ENCODE results near the gene ADGRV1.

ADGRV1 gene

GRCh38 chr5:90852531-90852930 is 293.9 kb downstream of the ADGRV1 start:
- Histone ChIP-seq H3K9me3 (ENCODE audit: control insufficient read depth in 2 of 2, low read length in 2 of 2) (no peaks in the 10 kb centered on the region), H3K4me1 (ENCODE audit: control insufficient read depth in 2 of 2, insufficient read depth in 2 of 2, low read length in 2 of 2) (no peaks in the 10 kb centered on the region), H3K36me3 (ENCODE audit: control insufficient read depth in 2 of 2, insufficient read depth in 2 of 2, low read length in 2 of 2) (no peaks in the 10 kb centered on the region)

GRCh38 chr5:90853750-90854149 is 295.2 kb downstream of the ADGRV1 start:
- H3K27me3 ChIP-seq (ENCODE audit: control insufficient read depth in 2 of 2, insufficient read depth in 2 of 2, low read length in 2 of 2) = no peaks in the 10 kb centered on the region
- no peak overlapping the region for H3K27ac ChIP-seq (ENCODE audit: low read depth in 2 of 2, low read length in 2 of 2)
- no peak overlapping the region for H3K9ac ChIP-seq (ENCODE audit: low read depth in 1 of 2, low read length in 2 of 2)
- no peak overlapping the region for H3K4me3 ChIP-seq (ENCODE audit: low read length in 2 of 2)
- H3K36me3 ChIP-seq (ENCODE audit: control insufficient read depth in 2 of 2, insufficient read depth in 2 of 2, low read length in 2 of 2) = no peaks in the 10 kb centered on the region
- H3K4me1 ChIP-seq (ENCODE audit: control insufficient read depth in 2 of 2, insufficient read depth in 2 of 2, low read length in 2 of 2) = no peaks in the 10 kb centered on the region
- no peaks in the 10 kb centered on the region for H3K9me3 ChIP-seq (ENCODE audit: control insufficient read depth in 2 of 2, low read length in 2 of 2)

More at GRCh38 chr5:90852531-90852930, 293.9 kb downstream of the ADGRV1 start:
- no peaks in the 10 kb centered on the region for H3K27me3 ChIP-seq (ENCODE audit: control insufficient read depth in 2 of 2, insufficient read depth in 2 of 2, low read length in 2 of 2)
- no peak overlapping the region for H3K9ac ChIP-seq (ENCODE audit: low read depth in 1 of 2, low read length in 2 of 2)
- H3K4me3 ChIP-seq (ENCODE audit: low read length in 2 of 2) = no peak overlapping the region
- no peak overlapping the region for H3K27ac ChIP-seq (ENCODE audit: low read depth in 2 of 2, low read length in 2 of 2)

- H3K9ac ChIP-seq (ENCODE audit: low read depth in 1 of 2, low read length in 2 of 2) = no peak overlapping the region
- H3K36me3 ChIP-seq (ENCODE audit: control insufficient read depth in 2 of 2, insufficient read depth in 2 of 2, low read length in 2 of 2) = no peaks in the 10 kb centered on the region
- no peak overlapping the region for H3K4me3 ChIP-seq (ENCODE audit: low read length in 2 of 2)
- H3K9me3 ChIP-seq (ENCODE audit: control insufficient read depth in 2 of 2, low read length in 2 of 2) = no peaks in the 10 kb centered on the region
- H3K27ac ChIP-seq (ENCODE audit: low read depth in 2 of 2, low read length in 2 of 2) = no peak overlapping the region
- no peaks in the 10 kb centered on the region for H3K27me3 ChIP-seq (ENCODE audit: control insufficient read depth in 2 of 2, insufficient read depth in 2 of 2, low read length in 2 of 2)
- no peaks in the 10 kb centered on the region for H3K4me1 ChIP-seq (ENCODE audit: control insufficient read depth in 2 of 2, insufficient read depth in 2 of 2, low read length in 2 of 2)
These were observed 295.6 kb downstream of the ADGRV1 start for GRCh38 chr5:90854169-90854568.

GRCh38 chr5:90855296-90856010 is 296.9 kb downstream of the ADGRV1 start:
- H3K4me1 ChIP-seq (ENCODE audit: control insufficient read depth in 2 of 2, insufficient read depth in 2 of 2, low read length in 2 of 2) = no peaks in the 10 kb centered on the region
- no peaks in the 10 kb centered on the region for H3K9me3 ChIP-seq (ENCODE audit: control insufficient read depth in 2 of 2, low read length in 2 of 2)
- H3K27ac ChIP-seq (ENCODE audit: low read depth in 2 of 2, low read length in 2 of 2) = no peak overlapping the region
- no peaks in the 10 kb centered on the region for H3K27me3 ChIP-seq (ENCODE audit: control insufficient read depth in 2 of 2, insufficient read depth in 2 of 2, low read length in 2 of 2)
- no peak overlapping the region for H3K9ac ChIP-seq (ENCODE audit: low read depth in 1 of 2, low read length in 2 of 2)
- no peaks in the 10 kb centered on the region for H3K36me3 ChIP-seq (ENCODE audit: control insufficient read depth in 2 of 2, insufficient read depth in 2 of 2, low read length in 2 of 2)
- no peak overlapping the region for H3K4me3 ChIP-seq (ENCODE audit: low read length in 2 of 2)

- no peaks in the 10 kb centered on the region for H3K36me3 ChIP-seq (ENCODE audit: control insufficient read depth in 2 of 2, insufficient read depth in 2 of 2, low read length in 2 of 2)
- no peaks in the 10 kb centered on the region for H3K9me3 ChIP-seq (ENCODE audit: control insufficient read depth in 2 of 2, low read length in 2 of 2)
- H3K4me3 ChIP-seq (ENCODE audit: low read length in 2 of 2) = no peak overlapping the region
- no peaks in the 10 kb centered on the region for H3K4me1 ChIP-seq (ENCODE audit: control insufficient read depth in 2 of 2, insufficient read depth in 2 of 2, low read length in 2 of 2)
- no peak overlapping the region for H3K27ac ChIP-seq (ENCODE audit: low read depth in 2 of 2, low read length in 2 of 2)
- no peak overlapping the region for H3K9ac ChIP-seq (ENCODE audit: low read depth in 1 of 2, low read length in 2 of 2)
- H3K27me3 ChIP-seq (ENCODE audit: control insufficient read depth in 2 of 2, insufficient read depth in 2 of 2, low read length in 2 of 2) = no peaks in the 10 kb centered on the region
These were observed 303.4 kb downstream of the ADGRV1 start for GRCh38 chr5:90861843-90862586.

GRCh38 chr5:90865180-90865579 is 306.6 kb downstream of the ADGRV1 start:
- H3K9ac ChIP-seq (ENCODE audit: low read depth in 1 of 2, low read length in 2 of 2) = no peak overlapping the region
- H3K4me1 ChIP-seq (ENCODE audit: control insufficient read depth in 2 of 2, insufficient read depth in 2 of 2, low read length in 2 of 2) = no peaks in the 10 kb centered on the region
- no peaks in the 10 kb centered on the region for H3K36me3 ChIP-seq (ENCODE audit: control insufficient read depth in 2 of 2, insufficient read depth in 2 of 2, low read length in 2 of 2)
- H3K9me3 ChIP-seq (ENCODE audit: control insufficient read depth in 2 of 2, low read length in 2 of 2) = no peaks in the 10 kb centered on the region
- no peaks in the 10 kb centered on the region for H3K27me3 ChIP-seq (ENCODE audit: control insufficient read depth in 2 of 2, insufficient read depth in 2 of 2, low read length in 2 of 2)
- no peak overlapping the region for H3K4me3 ChIP-seq (ENCODE audit: low read length in 2 of 2)
- H3K27ac ChIP-seq (ENCODE audit: low read depth in 2 of 2, low read length in 2 of 2) = no peak overlapping the region

- no peak overlapping the region for H3K27ac ChIP-seq (ENCODE audit: low read depth in 2 of 2, low read length in 2 of 2)
- no peaks in the 10 kb centered on the region for H3K27me3 ChIP-seq (ENCODE audit: control insufficient read depth in 2 of 2, insufficient read depth in 2 of 2, low read length in 2 of 2)
- no peak overlapping the region for H3K9ac ChIP-seq (ENCODE audit: low read depth in 1 of 2, low read length in 2 of 2)
- H3K9me3 ChIP-seq (ENCODE audit: control insufficient read depth in 2 of 2, low read length in 2 of 2) = no peaks in the 10 kb centered on the region
- no peak overlapping the region for H3K4me3 ChIP-seq (ENCODE audit: low read length in 2 of 2)
- no peaks in the 10 kb centered on the region for H3K4me1 ChIP-seq (ENCODE audit: control insufficient read depth in 2 of 2, insufficient read depth in 2 of 2, low read length in 2 of 2)
- no peaks in the 10 kb centered on the region for H3K36me3 ChIP-seq (ENCODE audit: control insufficient read depth in 2 of 2, insufficient read depth in 2 of 2, low read length in 2 of 2)
These were observed 307.7 kb downstream of the ADGRV1 start for GRCh38 chr5:90866333-90866732.

GRCh38 chr5:90866915-90867731 is 308.5 kb downstream of the ADGRV1 start:
- Histone ChIP-seq H3K27ac (ENCODE audit: low read depth in 2 of 2, low read length in 2 of 2) (no peak overlapping the region), H3K4me3 (ENCODE audit: low read length in 2 of 2) (no peak overlapping the region), H3K27me3 (ENCODE audit: control insufficient read depth in 2 of 2, insufficient read depth in 2 of 2, low read length in 2 of 2) (no peaks in the 10 kb centered on the region), H3K4me1 (ENCODE audit: control insufficient read depth in 2 of 2, insufficient read depth in 2 of 2, low read length in 2 of 2) (peaks cover 0 to 3% of the 10 kb centered on the region in 2 donors), H3K9ac (ENCODE audit: low read depth in 1 of 2, low read length in 2 of 2) (no peak overlapping the region), H3K9me3 (ENCODE audit: control insufficient read depth in 2 of 2, low read length in 2 of 2) (no peaks in the 10 kb centered on the region), H3K36me3 (ENCODE audit: control insufficient read depth in 2 of 2, insufficient read depth in 2 of 2, low read length in 2 of 2) (no peaks in the 10 kb centered on the region)

- H3K27me3 ChIP-seq (ENCODE audit: control insufficient read depth in 2 of 2, insufficient read depth in 2 of 2, low read length in 2 of 2) = no peaks in the 10 kb centered on the region
- no peaks in the 10 kb centered on the region for H3K9me3 ChIP-seq (ENCODE audit: control insufficient read depth in 2 of 2, low read length in 2 of 2)
- H3K36me3 ChIP-seq (ENCODE audit: control insufficient read depth in 2 of 2, insufficient read depth in 2 of 2, low read length in 2 of 2) = no peaks in the 10 kb centered on the region
- no peak overlapping the region for H3K9ac ChIP-seq (ENCODE audit: low read depth in 1 of 2, low read length in 2 of 2)
- no peak overlapping the region for H3K4me3 ChIP-seq (ENCODE audit: low read length in 2 of 2)
- no peak overlapping the region for H3K27ac ChIP-seq (ENCODE audit: low read depth in 2 of 2, low read length in 2 of 2)
- peaks cover 0 to 3% of the 10 kb centered on the region in 2 donors for H3K4me1 ChIP-seq (ENCODE audit: control insufficient read depth in 2 of 2, insufficient read depth in 2 of 2, low read length in 2 of 2)
These were observed 310.2 kb downstream of the ADGRV1 start for GRCh38 chr5:90868799-90869198.
